GM12891 (cell line): ENCODE results near the gene SMAD3.

ENCODE experiments used
- PAX5 ChIP-seq: IDR thresholded peaks from 2 replicates; pipeline ENCODE4 v1.6.1; 2011; ENCODE audit warnings: low read length, moderate library complexity, mild to moderate bottlenecking; ENCODE audit not compliant: insufficient read depth, severe bottlenecking
- POLR2A ChIP-seq: IDR thresholded peaks from 2 replicates; pipeline ENCODE4 v1.6.1; 2011; ENCODE audit warnings: low read depth, low read length, control low read depth
- POLR2AphosphoS5 ChIP-seq: IDR thresholded peaks from 2 replicates; pipeline ENCODE4 v1.6.1; 2011; ENCODE audit warnings: low read depth, low read length, control low read depth
- POU2F2 ChIP-seq: IDR thresholded peaks from 2 replicates; pipeline ENCODE4 v1.6.1; 2011; ENCODE audit warnings: low read depth, mild to moderate bottlenecking, control low read depth, low read length, moderate library complexity
- SPI1 ChIP-seq: IDR thresholded peaks from 2 replicates; pipeline ENCODE4 v1.6.1; 2011; ENCODE audit warnings: low read depth, low read length, control low read depth
- TAF1 ChIP-seq: IDR thresholded peaks from 2 replicates; pipeline ENCODE4 v1.6.1; 2011; ENCODE audit warnings: low read depth, low read length, control low read depth

- TF ChIP-seq POLR2A (no peak), POLR2AphosphoS5 (0 out of 2 replicates have a peak, but pooled peaks have one; percentile 13), TAF1 (no peak), SPI1 (no peak), POU2F2 (no peak), PAX5 (no peak)
Measured at GRCh38 chr15:67199881-67200763, 134.7 kb downstream of the SMAD3 start.
